DMS53 (cell line): ENCODE measurements around the gene RDM1.
"Not testable (repeated sequence)": the region's sequence is repeated elsewhere in the genome, so short reads cannot be mapped to it uniquely, and the experiment has no call there.

Source experiments
- DNase-seq: peaks from one replicate; lab custom pipeline; 2025; lab: John Stamatoyannopoulos, UW

RDM1 gene

DNA sequence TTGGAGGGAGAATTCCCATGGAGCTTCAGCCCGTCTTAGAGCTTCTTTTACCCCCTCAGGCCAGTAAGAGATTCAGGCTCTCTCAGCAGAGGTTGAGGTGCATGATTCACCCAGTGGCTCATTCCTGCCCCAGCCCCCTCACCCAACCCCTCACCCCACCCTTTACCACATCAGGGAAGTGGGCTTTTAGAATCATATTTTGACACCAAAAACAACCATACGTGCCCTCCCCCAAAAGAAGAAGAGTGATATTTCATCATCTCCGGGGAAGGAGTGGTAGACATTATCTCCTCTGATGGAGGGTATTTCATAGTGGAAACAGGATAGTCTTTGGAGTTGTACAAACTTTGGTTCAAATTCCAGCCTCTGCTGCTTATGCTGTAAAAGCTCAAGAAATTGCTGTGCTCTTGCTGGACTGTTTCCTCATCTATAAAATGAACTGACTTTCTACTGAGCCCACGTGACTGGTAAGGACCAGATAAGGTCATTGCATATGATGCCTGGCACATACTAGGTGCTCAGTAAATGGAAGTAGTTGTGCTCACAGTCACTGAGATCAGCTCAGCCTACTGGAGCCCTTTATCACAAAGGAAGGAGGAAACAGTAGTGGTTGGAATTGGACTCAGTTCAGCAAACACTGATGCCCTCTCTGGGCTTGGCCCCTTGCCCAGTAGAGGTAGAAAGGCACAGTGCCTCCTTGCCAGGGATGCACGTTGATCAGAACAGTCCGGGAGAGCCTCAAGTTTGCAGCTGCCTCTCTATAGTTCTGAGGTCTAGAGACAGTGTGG is 32.1 kb downstream of the RDM1 start:
- DNase-seq, result peak; percentile 41

DNA sequence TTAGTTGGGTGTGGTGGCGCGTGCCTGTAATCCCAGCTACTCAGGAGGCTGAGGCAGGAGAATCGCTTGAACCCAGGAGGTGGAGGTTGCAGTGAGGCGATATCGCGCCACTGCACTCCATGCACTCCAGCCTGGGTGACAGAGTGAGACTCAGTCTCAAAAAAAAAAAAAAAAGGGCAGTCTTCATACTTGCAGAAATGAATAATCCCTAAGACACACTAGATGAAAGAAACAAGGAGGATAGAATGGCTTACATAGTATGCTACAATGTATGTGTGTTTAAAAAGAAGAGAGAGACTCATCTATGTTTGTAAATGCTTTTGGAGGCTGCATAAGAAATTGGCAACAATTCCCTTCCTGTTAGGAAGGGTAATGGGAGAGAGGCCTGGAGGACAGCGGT is 32.8 kb downstream of the RDM1 start:
- not testable (repeated sequence) for DNase-seq

DNA sequence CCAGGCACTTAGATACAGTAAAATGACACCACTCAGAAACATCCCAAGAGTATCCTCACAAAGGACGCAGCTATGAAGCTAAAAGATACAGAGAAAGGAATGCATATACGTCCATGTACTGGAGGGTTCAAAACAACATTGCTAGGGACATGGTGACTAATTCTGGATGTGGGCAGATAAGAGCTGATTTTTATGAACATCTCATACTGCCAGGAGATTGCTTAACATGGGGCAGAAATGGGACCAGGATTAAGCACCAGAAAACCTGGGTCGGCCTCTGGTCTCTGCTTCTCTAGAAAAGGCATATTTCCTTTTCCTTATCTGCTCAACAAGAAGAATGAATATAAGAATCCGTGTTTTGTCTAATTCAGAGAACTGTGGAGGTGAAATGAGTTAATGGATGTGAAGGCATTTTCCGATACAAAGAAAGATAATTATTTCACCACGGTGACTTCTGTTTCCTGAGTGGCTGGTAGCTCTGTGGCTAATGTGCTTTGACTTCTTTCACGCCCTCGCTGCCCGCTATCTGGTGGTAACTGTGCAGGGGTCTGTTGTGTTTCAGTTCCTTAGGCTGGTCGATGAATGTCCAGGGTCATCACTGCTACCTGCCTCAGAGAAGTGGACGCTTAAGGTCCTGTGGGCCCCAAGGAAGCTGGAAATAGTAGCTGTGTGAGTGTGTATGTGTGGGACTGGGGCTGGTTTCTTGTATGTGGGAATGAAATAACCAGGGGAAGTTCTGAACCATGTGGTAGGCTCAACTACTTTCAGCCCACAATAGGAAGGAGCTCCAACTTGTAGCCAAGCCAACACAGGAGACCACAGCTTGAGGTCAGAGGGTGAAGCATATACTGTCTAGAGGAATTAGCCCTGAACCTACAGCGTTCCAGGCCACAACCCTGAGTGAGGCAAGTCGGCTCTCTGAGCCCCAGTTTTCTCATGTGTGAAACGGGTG is 34.7 kb downstream of the RDM1 start:
- DNase-seq, result no peak

DNA sequence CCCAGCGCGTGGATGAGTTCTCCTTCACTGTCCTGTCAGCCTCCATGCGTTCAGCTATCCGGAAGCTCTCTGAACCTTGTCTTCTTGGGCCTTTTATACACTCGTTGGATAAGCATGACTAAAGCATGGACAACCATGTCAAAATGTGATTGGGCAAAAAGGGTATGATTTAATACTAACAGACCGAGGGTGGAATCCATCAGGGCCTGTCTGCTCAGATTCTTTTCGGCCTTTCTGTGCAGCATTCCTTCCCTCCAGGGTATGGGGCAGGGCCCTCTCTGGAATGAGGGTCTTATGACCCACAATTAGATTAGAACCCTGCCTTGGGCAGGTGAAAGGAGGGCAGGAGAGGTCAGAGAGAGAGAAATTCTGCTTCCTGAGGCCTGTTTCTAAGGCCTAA is 36.4 kb downstream of the RDM1 start:
- DNase-seq, result no peak

DNA sequence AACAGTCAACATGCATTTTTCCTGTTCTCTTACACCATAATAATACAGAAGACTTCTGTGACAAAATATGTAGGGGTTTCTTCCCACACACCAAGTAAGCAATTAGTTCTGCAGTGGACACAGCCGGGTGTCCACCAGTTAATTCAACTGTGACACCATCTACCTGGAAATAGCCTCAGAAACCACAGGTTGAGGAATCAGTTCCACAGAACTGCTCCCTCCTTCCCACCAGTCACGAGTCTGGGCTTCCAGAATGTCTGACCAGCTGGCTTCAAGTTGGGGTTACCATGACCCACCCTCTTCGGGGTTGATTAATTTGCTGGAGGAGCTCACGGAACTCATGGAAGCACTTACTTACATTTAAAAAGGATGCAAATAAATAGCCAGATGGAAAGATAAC is 36.8 kb downstream of the RDM1 start:
- DNase-seq, result no peak

DNA sequence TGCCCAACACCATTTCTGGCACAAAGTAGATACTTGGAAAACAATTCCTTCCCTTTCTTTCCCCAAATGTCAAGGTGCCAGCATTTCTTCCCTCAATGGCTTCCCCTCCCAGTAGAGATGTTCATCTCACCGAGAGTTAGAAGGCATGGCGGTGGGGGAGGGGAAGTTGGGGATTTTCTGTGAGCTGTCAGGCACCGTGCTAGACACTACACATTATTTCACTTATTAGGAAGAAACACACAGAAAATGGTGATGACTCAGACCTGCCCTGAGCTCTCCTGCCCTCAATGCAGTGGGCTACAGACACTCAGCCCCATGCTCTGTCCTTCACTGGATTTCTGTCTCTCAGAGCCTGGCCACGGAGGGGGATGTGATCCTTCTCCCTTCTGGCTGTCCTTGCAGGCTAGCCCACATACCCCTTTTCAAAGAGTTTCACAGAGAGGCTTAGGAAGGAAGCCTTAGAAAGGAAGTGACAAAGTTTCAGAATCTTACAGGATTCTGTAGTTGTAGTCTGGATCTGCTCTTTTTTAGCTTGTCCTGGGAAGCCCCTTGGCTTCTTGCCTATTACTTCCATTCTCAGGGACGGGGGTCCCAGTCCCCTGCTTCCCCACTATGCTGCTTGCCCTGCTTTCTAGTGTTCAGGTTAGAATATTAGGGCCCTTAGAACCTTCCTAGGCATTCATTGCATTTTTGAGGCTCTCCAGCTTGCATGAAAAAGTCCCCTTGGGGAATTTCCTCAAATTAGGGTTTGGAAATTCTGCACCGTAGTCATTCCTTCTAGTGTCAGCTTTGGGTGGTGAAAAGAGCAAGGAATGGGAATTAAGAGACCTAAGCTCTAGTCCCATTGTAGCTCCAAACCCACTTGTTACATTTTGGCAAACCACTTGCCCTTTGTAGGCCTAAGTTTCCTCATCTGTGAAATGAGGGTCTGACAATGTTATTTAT is 38.2 kb downstream of the RDM1 start:
- no peak for DNase-seq

DNA sequence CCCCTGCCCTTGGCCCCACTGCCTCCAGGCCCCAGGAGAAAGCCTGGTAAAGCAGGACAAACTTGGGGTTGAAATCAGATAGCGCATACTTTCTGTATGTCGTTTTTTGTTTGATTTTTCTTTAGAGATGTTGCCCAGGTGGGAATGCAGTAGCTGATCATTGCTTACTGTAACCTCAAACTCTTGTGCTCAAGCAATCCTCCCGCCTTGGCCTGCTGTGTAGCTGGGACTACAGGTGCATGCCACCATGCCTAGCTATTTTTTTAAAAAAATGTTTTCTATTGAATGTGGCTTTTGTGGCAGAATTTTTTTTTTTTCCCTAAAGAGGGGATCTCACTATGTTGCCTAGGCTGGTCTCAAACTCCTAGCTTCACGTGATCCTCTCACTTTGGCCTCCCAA is 39.3 kb downstream of the RDM1 start:
- DNase-seq, result no peak

DNA sequence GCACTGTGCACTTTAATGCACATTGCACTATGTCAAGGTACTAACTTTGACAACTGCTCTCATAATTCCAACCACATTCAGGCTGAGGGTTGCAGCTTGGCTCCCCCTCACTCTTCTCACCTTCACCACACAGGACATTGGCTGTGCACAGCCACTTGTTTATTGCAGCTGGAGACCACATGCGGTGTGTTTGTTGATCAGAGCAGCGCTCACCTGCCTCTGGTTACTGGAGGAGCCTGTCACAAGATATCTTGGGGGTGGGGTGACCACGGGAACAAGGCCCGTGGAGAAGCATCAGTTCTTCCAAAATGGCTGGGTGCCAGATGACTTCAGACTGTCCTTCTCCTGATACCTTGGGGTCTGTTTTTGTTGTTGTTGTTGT is 39.8 kb downstream of the RDM1 start:
- DNase-seq, result peak; percentile 44

DNA sequence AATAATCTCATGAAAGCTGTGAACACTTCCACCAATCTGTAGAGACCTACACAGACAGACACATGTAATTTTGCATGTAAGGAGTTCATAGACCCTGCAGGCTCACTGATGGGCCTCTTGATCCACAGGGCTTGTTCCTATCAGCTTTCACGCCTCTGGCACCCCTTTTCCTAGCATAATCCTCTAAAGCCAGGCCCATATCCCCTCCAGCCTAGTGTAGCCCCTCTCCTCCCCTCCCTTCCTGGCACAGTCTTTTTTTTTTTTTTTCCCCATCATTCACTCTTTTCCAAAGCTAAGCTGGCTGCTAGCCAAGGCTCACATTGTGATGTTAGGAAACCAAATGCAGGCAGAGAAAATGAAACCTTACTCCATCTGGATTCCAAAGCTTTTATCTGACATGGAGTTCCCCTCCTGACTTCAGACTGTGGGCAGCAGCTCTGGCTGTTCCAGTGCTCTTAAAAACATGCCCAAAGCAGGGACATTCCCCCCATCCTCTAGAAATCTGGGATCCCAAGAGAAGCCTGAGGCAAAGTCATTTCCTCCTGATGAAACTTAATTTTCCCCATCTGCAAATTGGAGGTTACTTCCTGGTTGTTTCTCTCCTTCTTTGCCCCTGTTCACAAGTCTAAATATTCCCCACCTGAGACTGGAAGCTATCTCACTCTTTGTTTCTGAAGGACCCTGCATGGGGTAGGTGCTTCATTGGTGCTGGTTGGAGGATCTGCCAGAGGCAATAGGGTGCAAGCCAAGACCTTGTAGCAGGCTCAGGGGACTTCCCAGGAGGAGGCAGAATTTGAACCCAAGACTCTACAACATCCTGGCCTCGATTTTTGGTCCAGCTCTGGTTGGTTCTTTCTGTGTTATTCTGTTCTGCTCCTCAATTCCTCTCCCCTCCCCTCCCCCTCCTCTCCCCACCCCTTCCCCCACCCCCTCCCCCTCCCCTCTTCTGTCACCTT is 40.5 kb downstream of the RDM1 start:
- DNase-seq, result peak; percentile 34

DNA sequence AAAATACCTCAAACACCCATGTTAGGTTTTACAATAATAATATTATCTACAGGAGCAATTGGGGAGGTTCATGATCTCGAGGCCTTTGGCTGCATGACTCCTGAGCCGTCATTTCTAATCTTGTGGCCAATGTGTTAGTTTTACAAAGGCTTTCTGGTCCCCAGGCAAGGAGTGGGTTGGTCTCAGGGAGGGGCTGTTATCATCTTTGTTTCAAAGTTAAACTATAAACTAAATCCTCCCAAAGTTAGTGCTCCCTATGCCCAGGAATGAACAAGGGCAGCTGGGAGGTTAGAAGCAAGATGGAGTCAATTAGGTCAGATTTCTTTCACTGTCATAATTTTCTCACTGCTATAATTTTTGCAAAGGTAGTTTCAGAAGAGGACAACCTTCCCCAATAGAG is 41.3 kb downstream of the RDM1 start:
- no peak for DNase-seq

DNA sequence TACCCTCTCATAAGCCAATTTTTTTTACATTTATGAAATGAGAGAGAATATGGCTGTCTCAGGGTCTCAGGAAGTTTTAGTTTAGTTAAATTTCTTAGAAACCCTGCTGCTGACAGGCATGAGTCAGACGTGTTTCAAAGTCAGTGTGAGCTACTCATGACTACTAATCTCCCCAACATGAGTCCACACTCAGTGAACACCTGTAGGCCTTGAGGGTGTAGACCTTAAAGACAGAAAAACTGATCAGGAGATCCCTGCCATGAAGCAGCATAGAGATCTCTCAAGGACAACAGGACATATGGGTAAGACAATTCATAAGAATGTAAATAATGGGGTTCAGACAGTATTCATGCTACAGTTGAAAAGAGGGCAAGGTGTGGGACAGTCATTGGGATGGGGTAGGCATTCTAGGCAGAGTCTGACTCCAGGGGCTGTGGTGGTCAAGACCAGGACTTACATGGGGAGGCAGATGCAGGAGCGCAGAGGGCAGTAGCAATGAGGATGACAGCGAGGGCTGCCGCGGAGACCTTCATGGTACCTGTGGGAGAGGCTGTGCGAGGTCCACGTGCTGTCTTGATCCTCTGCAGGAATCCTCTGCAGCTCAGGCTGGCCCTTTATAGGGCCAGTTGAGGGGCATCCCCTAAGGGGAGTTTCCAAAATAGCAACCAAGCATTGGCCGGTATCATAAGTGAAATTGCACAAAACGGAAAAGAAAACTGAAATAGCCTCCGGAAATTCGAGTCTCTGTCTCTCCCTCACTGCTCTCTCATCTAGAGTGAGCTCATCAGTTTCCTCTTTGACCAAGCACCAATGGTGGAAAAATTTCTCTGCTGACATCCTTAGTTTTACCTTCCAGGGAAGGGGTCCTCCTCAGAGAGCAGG is 50.6 kb downstream of the RDM1 start, which contains the start of gene CCL5:
Gene CCL5 (minus strand): TSS at position 588 of the 882 bp plus-strand sequence.
- DNase-seq, result no peak

DNA sequence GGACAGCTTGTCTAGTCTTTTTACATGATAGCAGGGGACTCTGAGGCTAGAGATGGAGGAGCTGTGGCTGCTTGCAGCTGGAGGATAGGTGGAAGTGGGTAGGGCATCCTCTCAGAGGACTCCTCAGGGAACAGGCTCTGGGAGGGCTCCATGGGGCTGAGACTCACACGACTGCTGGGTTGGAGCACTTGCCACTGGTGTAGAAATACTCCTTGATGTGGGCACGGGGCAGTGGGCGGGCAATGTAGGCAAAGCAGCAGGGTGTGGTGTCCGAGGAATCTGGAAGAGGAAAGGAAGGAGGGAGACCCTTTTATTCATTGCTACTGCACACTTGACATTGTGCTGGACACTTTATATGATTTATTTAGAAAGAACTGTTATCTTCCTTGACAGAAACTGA is 52.2 kb downstream of the RDM1 start:
- no peak for DNase-seq

DNA sequence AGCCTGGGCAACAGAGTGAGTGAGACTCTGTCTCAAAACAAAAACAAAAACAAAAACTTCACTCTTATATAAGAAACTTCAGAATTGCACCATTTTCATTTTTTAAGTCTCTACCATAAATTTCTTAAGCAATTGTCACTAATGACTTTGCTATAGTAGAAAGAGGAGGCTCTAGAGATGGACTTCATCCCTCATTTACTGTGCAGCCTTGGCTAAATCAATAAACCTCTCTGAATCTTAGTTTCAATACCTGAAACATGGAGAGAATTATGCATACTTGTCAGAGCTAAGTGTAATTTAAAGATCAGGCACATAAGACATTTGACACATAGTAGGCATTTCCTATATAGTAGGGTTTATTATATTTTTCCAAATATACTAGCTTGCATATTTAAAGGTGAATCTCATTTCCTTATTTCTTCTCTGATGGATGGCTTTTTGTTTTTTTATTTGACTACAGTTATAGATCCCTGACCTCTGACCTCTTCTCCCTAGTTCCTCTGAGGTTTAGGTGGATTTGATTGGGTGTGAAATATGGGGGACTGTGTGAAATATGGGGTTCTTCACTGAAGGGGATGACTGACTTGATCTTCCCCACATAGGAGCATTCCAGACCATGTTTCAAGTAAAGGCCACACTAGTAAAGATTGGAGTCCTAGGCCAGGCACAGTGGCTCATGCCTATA is 53.1 kb downstream of the RDM1 start:
- DNase-seq, result no peak

DNA sequence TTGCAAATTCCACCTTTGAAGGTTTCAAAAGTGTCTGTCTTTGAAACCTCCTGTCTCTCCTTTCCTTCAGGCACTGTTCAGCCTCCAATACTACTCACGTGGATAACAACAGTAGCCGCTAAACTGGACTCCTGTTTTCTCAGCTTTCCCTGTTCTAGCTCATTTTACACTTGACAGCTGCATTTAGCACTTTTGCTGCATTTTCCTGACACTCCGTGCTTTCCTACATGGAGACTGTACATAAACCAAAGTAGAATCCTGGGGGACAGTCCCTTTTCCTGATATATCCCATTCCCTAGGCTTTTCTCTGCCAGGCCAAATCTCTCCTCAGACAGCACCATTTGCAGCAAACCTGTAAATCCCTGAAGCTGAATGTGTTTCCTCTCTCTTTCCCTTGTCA is 54.0 kb downstream of the RDM1 start:
- DNase-seq, result no peak

DNA sequence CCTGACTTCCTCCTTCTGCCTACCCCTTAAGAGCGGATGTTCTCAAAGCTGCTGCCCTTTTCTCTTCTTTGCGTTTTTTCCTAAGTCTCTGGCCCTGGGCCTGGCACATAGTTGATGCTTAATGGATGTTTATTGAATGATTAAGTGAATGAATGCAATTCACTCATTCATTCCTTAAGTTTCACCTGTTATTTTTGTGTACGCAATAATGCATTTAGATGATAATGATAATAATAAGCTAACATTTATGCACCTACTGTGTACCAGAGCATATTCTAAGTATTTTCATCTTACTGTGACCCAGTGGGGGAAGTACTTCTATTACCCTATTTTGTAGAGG is 54.8 kb downstream of the RDM1 start:
- no peak for DNase-seq

DNA sequence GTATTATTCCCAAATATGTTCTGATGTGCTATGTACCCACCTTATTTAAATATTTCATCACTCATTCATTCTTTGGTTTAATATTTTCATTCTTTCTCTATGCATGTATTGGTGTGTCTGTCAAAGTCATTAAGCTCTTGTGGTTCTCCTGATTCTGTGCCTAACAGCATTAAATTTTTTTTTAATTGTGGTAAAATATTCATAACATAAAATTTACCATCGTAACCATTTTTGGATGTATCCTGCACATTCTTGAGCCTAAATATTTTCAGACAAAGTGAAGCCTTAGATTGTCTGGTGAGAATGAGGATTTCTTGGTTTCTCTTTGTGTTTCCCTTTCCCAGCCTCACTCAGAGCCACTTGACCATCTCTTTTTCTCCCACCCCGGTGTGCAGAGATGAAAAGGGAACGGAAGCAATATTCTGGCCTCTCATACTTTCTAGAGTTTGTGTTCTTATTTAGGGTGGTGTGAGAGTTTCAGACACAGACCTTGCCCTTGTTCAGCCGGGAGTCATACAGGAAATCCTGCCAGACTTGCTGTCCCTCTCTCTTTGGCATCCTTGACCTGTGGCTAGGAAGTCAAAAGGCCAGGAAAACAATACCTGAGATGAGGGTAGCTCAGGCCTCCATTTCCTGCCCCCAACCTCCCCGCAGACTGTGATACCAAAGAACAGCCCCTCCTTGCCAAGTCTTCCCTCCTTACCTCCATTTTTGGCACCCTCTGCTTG is 55.3 kb downstream of the RDM1 start:
- DNase-seq, result no peak

DNA sequence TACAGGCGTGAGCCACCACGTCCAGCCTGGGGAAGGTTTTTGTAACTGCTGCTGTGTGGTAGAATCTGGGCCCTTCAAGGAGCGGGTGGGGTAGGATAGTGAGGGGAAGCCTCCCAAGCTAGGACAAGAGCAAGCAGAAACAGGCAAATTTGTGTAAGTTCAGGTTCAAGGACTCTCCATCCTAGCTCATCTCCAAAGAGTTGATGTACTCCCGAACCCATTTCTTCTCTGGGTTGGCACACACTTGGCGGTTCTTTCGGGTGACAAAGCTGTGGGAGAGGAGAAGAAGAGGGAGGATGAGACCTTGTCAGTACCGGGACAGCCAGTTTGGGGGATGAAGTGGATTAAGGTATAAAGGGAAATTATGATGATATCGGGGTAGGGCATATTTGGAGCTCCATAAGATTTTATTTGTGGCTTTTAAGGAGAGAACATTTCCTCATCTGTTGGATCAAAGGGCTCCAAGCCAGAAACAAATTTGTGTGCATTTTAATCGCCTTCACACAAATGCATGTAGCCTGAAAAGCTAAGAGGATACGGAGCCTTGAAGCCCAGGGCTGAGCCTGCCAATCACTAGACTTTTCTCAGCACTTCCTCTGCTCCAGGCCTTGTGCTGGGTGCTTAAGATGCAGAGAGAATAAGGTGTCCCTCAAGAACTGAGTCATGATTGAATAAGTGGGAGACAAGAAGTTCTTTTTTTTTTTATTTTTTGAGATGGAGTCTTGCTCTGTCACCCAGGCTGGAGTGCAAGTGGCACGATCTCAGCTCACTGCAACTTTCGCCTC is 58.2 kb downstream of the RDM1 start:
- no peak for DNase-seq
